ENCODE data around the gene AOAH. TPM values are rescaled to one million over a fixed set of nuclear protein-coding genes. Genes with fewer than 3 reads are reported as not detected.

Gene AOAH
- total RNA-seq, 1 experiment from 2014 or later: 0.39 TPM

GRCh38 chr7:36683111-36683510, 41.2 kb downstream of the AOAH start:
- Histone ChIP-seq H3K23ac (ENCODE audit: insufficient read length, low read depth, low read length) (no peak overlapping the region), H2BK12ac (ENCODE audit: insufficient read length, low read depth, low read length) (no peak overlapping the region), H4K20me1 (ENCODE audit: control insufficient read depth, insufficient read depth, insufficient read length) (no peaks in the 10 kb centered on the region), H4K8ac (replicated peaks; ENCODE audit: insufficient read length, low read depth, low read length) (no peak overlapping the region), H3K23me2 (ENCODE audit: insufficient read length, low read depth, low read length, poor library complexity, severe bottlenecking) (no peaks in the 10 kb centered on the region), H3K79me1 (ENCODE audit: insufficient read depth, low read depth, low read length, poor library complexity, severe bottlenecking) (no peaks in the 10 kb centered on the region), H2BK120ac (ENCODE audit: low read depth, low read length, poor library complexity, severe bottlenecking) (no peak overlapping the region), H3K18ac (ENCODE audit: insufficient read length, low read depth, low read length) (no peak overlapping the region), H3K27me3 (ENCODE audit: insufficient read depth, low read length) (no peaks in the 10 kb centered on the region), H4K91ac (ENCODE audit: insufficient read length, low read depth, low read length) (no peak overlapping the region), H3K27ac (ENCODE audit: insufficient read length, low read depth, low read length) (no peak overlapping the region), H3K14ac (ENCODE audit: insufficient read depth, low read length) (no peak overlapping the region), H2AFZ (ENCODE audit: low read length) (no peak overlapping the region), H3K9ac (ENCODE audit: extremely low read depth, insufficient read length, low read length) (no peak overlapping the region), H3K56ac (ENCODE audit: insufficient read length, low read depth, low read length) (no peak overlapping the region), H2BK5ac (ENCODE audit: insufficient read length, low read length) (no peak overlapping the region), H3K9me3 (ENCODE audit: control insufficient read depth, low read depth, low read length) (no peaks in the 10 kb centered on the region), H3K79me2 (ENCODE audit: insufficient read depth, low read length) (no peaks in the 10 kb centered on the region), H2BK20ac (ENCODE audit: low read depth, low read length, poor library complexity, severe bottlenecking) (no peak overlapping the region), H4K5ac (ENCODE audit: insufficient read length, low read depth, low read length) (no peak overlapping the region), H3K4me1 (ENCODE audit: insufficient read depth, low read length) (no peaks in the 10 kb centered on the region; the same call in 1 of the 2 replicates), H3K4ac (ENCODE audit: low read depth, low read length) (no peak overlapping the region), H3T11ph (ENCODE audit: low read length) (no peak overlapping the region), H2AK5ac (ENCODE audit: insufficient read length, low read length) (no peak overlapping the region), H2BK15ac (ENCODE audit: low read depth, low read length) (no peak overlapping the region), H3K4me2 (ENCODE audit: insufficient read depth, insufficient read length, low read length) (no peak overlapping the region)
- 0 out of 4 replicates have a peak, but pooled peaks cover 2 to 3% of the 10 kb centered on the region in 2 experiments for H3K4me1 Mint-ChIP-seq
- whole genome bisulfite sequencing (ENCODE audit: extremely low coverage, insufficient read length, low lambda C conversion rate): no CpG with 5 or more reads among the region's 1 CpG
- no peak overlapping the region for H3K4me3 Mint-ChIP-seq
- H3K27ac Mint-ChIP-seq: no peak overlapping the region
- no peak for TF ChIP-seq CTCF (conservative IDR thresholded peaks at IDR 0.05)
- H3K36me3 Mint-ChIP-seq (ENCODE audit: insufficient read depth in 1 of 3, low read depth in 3 of 3): no peaks in the 10 kb centered on the region
- no peaks in the 10 kb centered on the region for H3K27me3 Mint-ChIP-seq (ENCODE audit: low read depth)
- H3K9me3 Mint-ChIP-seq: no peaks in the 10 kb centered on the region
- no peak for DNase-seq

Data from H9 (cell line).